Measurements from ENCODE around the gene ECHDC3.

DNA sequence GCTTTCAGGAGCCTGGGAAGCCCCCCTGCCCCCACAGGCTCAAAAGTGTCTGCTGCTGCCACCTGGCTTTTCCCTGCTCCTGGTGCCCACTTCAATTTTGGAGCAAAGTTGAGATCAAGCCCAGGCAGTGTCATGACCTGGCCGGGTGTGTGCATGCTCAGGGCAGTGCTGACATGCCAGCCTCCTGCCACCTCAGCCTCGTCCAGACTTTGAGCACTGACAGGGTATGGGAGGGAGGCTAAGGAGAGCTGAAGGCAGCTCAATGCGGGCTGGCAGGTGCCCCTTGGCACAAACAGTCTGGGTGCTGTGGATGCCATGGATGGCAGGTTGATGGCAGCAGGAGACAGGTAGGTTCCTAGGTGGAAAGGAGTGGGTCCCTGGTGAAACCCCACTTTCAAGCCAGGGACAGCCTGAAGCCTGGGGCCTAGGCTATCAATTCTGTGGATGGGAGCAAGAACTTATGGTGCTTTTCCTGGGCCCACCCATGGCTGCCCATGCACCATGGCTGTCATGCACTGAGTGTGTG is 12.3 kb upstream of the ECHDC3 start:
- no peak for TF ChIP-seq POLR2AphosphoS5 (IDR thresholded peaks at IDR 0.05; ENCODE audit: low read depth, low read length)
- TF ChIP-seq SIN3A (IDR thresholded peaks at IDR 0.05; ENCODE audit: borderline replicate concordance, insufficient read depth, low read length): no peak
- TF ChIP-seq, protein P1, sequence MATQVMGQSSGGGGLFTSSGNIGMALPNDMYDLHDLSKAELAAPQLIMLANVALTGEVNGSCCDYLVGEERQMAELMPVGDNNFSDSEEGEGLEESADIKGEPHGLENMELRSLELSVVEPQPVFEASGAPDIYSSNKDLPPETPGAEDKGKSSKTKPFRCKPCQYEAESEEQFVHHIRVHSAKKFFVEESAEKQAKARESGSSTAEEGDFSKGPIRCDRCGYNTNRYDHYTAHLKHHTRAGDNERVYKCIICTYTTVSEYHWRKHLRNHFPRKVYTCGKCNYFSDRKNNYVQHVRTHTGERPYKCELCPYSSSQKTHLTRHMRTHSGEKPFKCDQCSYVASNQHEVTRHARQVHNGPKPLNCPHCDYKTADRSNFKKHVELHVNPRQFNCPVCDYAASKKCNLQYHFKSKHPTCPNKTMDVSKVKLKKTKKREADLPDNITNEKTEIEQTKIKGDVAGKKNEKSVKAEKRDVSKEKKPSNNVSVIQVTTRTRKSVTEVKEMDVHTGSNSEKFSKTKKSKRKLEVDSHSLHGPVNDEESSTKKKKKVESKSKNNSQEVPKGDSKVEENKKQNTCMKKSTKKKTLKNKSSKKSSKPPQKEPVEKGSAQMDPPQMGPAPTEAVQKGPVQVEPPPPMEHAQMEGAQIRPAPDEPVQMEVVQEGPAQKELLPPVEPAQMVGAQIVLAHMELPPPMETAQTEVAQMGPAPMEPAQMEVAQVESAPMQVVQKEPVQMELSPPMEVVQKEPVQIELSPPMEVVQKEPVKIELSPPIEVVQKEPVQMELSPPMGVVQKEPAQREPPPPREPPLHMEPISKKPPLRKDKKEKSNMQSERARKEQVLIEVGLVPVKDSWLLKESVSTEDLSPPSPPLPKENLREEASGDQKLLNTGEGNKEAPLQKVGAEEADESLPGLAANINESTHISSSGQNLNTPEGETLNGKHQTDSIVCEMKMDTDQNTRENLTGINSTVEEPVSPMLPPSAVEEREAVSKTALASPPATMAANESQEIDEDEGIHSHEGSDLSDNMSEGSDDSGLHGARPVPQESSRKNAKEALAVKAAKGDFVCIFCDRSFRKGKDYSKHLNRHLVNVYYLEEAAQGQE (IDR thresholded peaks at IDR 0.05; ENCODE audit: insufficient read depth in 1 of 2, low read depth in 2 of 2, low read length in 2 of 2): no peak
- no peak for TF ChIP-seq TAF1 (IDR thresholded peaks at IDR 0.05; ENCODE audit: borderline replicate concordance, insufficient read depth, low read length)

Measured in PFSK-1 (cell line).